ENCODE results near the gene UBA3.

UBA3 gene

DNA sequence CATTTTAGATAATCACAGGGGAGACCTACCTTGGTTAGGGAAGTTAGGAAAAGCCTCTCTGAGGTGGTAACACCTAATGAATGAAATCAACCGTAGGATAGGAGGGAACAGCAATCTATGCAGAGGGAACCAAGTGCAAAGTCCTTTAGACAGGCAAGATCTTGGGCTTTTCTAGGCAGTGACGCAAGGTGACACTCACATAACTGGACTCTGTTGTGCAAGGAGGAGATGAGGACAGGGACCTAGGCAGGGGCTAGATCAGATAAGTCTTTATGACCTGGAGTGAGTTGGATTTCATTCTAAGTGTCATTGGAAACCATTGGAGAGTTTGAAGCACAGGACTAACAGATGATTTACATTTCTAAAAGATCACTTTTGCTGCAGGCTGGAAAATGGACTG, 46.8 kb upstream of the UBA3 start:
- no peaks in the 10 kb centered on the region for H4K20me1 ChIP-seq (ENCODE audit: insufficient read depth, low read length)
- no peak overlapping the region for H3K9ac ChIP-seq (ENCODE audit: low read length)
- no peaks in the 10 kb centered on the region for H3K9me3 ChIP-seq (ENCODE audit: low read length)
- H3K9me2 ChIP-seq (ENCODE audit: low read depth, low read length) = no peaks in the 10 kb centered on the region
- no peak overlapping the region for H3K4me3 ChIP-seq (ENCODE audit: low read depth, low read length, poor library complexity, severe bottlenecking)
- H3K27me3 ChIP-seq (ENCODE audit: insufficient read depth, low read length) = no peaks in the 10 kb centered on the region
- H2AFZ ChIP-seq (ENCODE audit: low read length) = no peak overlapping the region
- H3K36me3 ChIP-seq (ENCODE audit: insufficient read depth, low read length) = no peaks in the 10 kb centered on the region
- TF ChIP-seq, protein P1, sequence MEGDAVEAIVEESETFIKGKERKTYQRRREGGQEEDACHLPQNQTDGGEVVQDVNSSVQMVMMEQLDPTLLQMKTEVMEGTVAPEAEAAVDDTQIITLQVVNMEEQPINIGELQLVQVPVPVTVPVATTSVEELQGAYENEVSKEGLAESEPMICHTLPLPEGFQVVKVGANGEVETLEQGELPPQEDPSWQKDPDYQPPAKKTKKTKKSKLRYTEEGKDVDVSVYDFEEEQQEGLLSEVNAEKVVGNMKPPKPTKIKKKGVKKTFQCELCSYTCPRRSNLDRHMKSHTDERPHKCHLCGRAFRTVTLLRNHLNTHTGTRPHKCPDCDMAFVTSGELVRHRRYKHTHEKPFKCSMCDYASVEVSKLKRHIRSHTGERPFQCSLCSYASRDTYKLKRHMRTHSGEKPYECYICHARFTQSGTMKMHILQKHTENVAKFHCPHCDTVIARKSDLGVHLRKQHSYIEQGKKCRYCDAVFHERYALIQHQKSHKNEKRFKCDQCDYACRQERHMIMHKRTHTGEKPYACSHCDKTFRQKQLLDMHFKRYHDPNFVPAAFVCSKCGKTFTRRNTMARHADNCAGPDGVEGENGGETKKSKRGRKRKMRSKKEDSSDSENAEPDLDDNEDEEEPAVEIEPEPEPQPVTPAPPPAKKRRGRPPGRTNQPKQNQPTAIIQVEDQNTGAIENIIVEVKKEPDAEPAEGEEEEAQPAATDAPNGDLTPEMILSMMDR (IDR thresholded peaks at IDR 0.05; ENCODE audit: low read length) = no peak
- TF ChIP-seq EZH2 (IDR thresholded peaks at IDR 0.05; ENCODE audit: borderline replicate concordance, low read length) = no peak
- H3F3A ChIP-seq (ENCODE audit: insufficient read depth, low read length) = no peaks in the 10 kb centered on the region
- no peaks in the 10 kb centered on the region for H3K79me2 ChIP-seq (ENCODE audit: insufficient read depth, low read length)
- no peak overlapping the region for H3K27ac ChIP-seq (ENCODE audit: low read depth, low read length, poor library complexity, severe bottlenecking)
- no peak overlapping the region for H3K4me2 ChIP-seq (ENCODE audit: low read length)
- H3K4me1 ChIP-seq (ENCODE audit: insufficient read depth, low read length, severe bottlenecking) = no peaks in the 10 kb centered on the region

DNA sequence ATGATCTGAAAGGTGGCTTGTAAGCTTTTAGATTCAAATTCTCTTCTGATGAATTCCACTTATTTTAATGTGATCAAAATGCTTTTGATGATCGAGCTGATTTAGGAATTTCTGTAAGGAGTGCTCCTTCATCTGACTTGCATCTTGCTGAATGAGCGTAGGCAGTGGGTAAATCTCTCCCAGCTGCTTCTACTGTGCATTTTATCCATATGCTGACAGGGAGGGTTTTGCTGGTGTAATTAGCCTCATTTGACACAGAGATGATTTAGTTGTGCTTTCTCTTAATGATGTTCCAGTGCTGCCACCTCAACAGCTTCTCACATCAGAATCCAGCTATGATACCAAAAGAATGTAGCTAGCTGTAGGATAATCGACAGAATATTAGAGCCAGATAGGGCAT, 46.1 kb upstream of the UBA3 start:
- Histone ChIP-seq H2AFZ (ENCODE audit: low read length) (no peak overlapping the region), H3K9ac (ENCODE audit: low read length) (no peak overlapping the region), H3K27ac (ENCODE audit: low read depth, low read length, poor library complexity, severe bottlenecking) (no peak overlapping the region), H3K4me1 (ENCODE audit: insufficient read depth, low read length, severe bottlenecking) (no peaks in the 10 kb centered on the region), H3K36me3 (ENCODE audit: insufficient read depth, low read length) (no peaks in the 10 kb centered on the region), H3K9me2 (ENCODE audit: low read depth, low read length) (no peaks in the 10 kb centered on the region), H3K79me2 (ENCODE audit: insufficient read depth, low read length) (no peaks in the 10 kb centered on the region), H3F3A (ENCODE audit: insufficient read depth, low read length) (no peaks in the 10 kb centered on the region), H3K27me3 (ENCODE audit: insufficient read depth, low read length) (no peaks in the 10 kb centered on the region), H4K20me1 (ENCODE audit: insufficient read depth, low read length) (no peaks in the 10 kb centered on the region), H3K9me3 (ENCODE audit: low read length) (no peaks in the 10 kb centered on the region), H3K4me2 (ENCODE audit: low read length) (no peak overlapping the region), H3K4me3 (ENCODE audit: low read depth, low read length, poor library complexity, severe bottlenecking) (no peak overlapping the region)
- TF ChIP-seq, protein P1 (IDR thresholded peaks at IDR 0.05; ENCODE audit: low read length) = no peak
- TF ChIP-seq EZH2 (IDR thresholded peaks at IDR 0.05; ENCODE audit: borderline replicate concordance, low read length) = no peak

DNA sequence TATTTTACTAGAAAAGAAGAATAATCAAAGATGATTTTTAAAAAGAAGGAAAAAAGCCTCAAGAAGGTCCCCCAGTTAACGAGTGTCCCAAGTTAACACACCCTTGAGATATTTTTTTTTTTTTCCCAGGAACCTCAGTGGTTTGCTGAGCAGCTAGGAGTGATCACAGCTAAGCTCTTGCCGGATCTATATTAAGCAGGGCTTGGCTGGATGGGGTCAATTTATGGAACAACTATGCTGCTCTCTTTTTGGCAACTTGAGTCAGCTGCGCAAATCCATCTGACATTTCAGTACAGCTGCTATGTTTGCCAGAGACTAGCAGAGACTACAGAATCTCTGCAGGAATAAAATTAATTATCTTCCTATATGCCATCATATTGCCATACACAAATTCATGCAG, 42.2 kb upstream of the UBA3 start, which contains the start of gene LMOD3:
LMOD3 (minus strand) TSS at position 193 of the 400 bp plus-strand sequence. CDS start 209 bp downstream, outside the sequence.
- H3K4me2 ChIP-seq (ENCODE audit: low read length) = no peak within 1 kb of the TSS
- H3K79me2 ChIP-seq (ENCODE audit: insufficient read depth, low read length) = no peaks in the 10 kb centered on the region
- no peaks in the 10 kb centered on the region for H4K20me1 ChIP-seq (ENCODE audit: insufficient read depth, low read length)
- H3K4me3 ChIP-seq (ENCODE audit: low read depth, low read length, poor library complexity, severe bottlenecking) = no peak within 1 kb of the TSS
- no peak within 1 kb of the TSS for H2AFZ ChIP-seq (ENCODE audit: low read length)
- TF ChIP-seq, protein P1 (IDR thresholded peaks at IDR 0.05; ENCODE audit: low read length) = no peak
- TF ChIP-seq EZH2 (IDR thresholded peaks at IDR 0.05; ENCODE audit: borderline replicate concordance, low read length) = no peak
- no peaks in the 10 kb centered on the region for H3K9me3 ChIP-seq (ENCODE audit: low read length)
- H3K27me3 ChIP-seq (ENCODE audit: insufficient read depth, low read length) = no peaks in the 10 kb centered on the region
- H3K9ac ChIP-seq (ENCODE audit: low read length) = no peak within 1 kb of the TSS
- H3F3A ChIP-seq (ENCODE audit: insufficient read depth, low read length) = no peaks in the 10 kb centered on the region
- H3K4me1 ChIP-seq (ENCODE audit: insufficient read depth, low read length, severe bottlenecking) = no peaks in the 10 kb centered on the region
- H3K27ac ChIP-seq (ENCODE audit: low read depth, low read length, poor library complexity, severe bottlenecking) = no peak within 1 kb of the TSS
- H3K36me3 ChIP-seq (ENCODE audit: insufficient read depth, low read length) = no peaks in the 10 kb centered on the region
- no peaks in the 10 kb centered on the region for H3K9me2 ChIP-seq (ENCODE audit: low read depth, low read length)

Measured in OCI-LY1 (cell line).